Measurements from ENCODE around the gene WNT3. TPM values are rescaled to one million over a fixed set of nuclear protein-coding genes. Genes with fewer than 3 reads are reported as not detected.

Gene WNT3
- total RNA-seq, 2 experiments from 2014 or later = not detected

DNA sequence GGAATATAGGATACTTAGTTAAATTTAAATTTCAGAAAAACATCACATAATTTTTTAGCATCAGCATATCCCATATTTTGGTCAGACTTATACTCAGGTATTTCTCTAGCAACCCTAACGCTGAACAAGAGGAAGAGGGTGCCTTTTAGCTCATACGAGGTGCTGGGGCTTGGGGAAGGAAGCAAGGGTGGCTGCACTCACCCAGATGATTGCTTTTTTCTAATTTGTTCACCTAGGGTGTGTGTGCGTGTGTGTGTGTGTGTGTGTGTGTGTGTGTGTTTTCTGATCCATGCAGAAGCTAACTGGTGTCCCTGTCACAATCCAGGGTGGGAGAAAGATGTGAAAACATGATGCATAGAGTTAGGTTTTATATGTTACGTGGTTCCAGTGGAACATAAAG, 81.2 kb downstream of the WNT3 start:
- TF ChIP-seq, protein P1, sequence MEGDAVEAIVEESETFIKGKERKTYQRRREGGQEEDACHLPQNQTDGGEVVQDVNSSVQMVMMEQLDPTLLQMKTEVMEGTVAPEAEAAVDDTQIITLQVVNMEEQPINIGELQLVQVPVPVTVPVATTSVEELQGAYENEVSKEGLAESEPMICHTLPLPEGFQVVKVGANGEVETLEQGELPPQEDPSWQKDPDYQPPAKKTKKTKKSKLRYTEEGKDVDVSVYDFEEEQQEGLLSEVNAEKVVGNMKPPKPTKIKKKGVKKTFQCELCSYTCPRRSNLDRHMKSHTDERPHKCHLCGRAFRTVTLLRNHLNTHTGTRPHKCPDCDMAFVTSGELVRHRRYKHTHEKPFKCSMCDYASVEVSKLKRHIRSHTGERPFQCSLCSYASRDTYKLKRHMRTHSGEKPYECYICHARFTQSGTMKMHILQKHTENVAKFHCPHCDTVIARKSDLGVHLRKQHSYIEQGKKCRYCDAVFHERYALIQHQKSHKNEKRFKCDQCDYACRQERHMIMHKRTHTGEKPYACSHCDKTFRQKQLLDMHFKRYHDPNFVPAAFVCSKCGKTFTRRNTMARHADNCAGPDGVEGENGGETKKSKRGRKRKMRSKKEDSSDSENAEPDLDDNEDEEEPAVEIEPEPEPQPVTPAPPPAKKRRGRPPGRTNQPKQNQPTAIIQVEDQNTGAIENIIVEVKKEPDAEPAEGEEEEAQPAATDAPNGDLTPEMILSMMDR (IDR thresholded peaks at IDR 0.05) = no peak
- no peak overlapping the region for H3K27ac ChIP-seq (ENCODE audit: low read depth in 1 of 2, low read length in 2 of 2)
- no peaks in the 10 kb centered on the region for H3K27me3 ChIP-seq (ENCODE audit: control insufficient read depth in 1 of 2, insufficient read depth in 2 of 2, low read length in 2 of 2)
- no peaks in the 10 kb centered on the region for H3K4me1 ChIP-seq (ENCODE audit: insufficient read depth, low read length)
- ChIA-PET CTCF (no interaction called here), POLR2A (no interaction called here)
- Mint-ChIP-seq H3K27me3 (no peaks in the 10 kb centered on the region), H3K4me3 (no peak overlapping the region), H3K4me1 (ENCODE audit: low read depth) (no peaks in the 10 kb centered on the region), H3K27ac (no peak overlapping the region), H3K9me3 (no peaks in the 10 kb centered on the region), H3K36me3 (ENCODE audit: low read depth) (peaks cover 46% of the 10 kb centered on the region)
- intact Hi-C loops (cut with DNase I, micrococcal nuclease) = no loop called here
- no peak overlapping the region for H3K4me3 ChIP-seq (ENCODE audit: low read length)
- ATAC-seq (ENCODE audit: poor library complexity) (no peak), DNase-seq (no peak)
- H3K9me3 ChIP-seq (ENCODE audit: control insufficient read depth in 1 of 2, insufficient read depth in 1 of 2, low read length in 2 of 2) = no peaks in the 10 kb centered on the region
- H3K36me3 ChIP-seq (ENCODE audit: insufficient read depth, low read length) = peaks cover 10% of the 10 kb centered on the region

DNA sequence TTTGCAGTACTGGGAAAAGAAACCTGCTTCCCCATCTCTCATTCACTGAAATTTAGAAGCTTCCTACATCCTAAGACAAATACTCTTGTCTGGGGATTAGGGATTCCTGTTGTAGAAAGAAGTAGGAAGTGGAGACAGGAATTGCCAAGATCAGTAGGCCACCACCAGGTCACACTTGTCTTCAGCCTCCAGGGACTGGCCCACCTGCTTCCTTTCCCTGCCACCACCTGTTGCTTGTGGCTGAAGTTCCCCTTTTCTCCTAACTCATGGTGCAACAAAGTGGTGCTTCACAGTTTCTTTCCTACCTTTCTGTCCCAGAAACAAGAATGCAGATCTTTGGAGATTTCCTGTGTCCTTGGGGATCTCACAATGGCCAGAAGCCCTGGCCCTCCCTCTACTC, 82.4 kb downstream of the WNT3 start:
- Histone ChIP-seq H3K36me3 (ENCODE audit: insufficient read depth, low read length) (peaks cover 10% of the 10 kb centered on the region), H3K4me1 (ENCODE audit: insufficient read depth, low read length) (no peaks in the 10 kb centered on the region), H3K27ac (ENCODE audit: low read depth in 1 of 2, low read length in 2 of 2) (no peak overlapping the region), H3K4me3 (ENCODE audit: low read length) (no peak overlapping the region), H3K27me3 (ENCODE audit: control insufficient read depth in 1 of 2, insufficient read depth in 2 of 2, low read length in 2 of 2) (no peaks in the 10 kb centered on the region), H3K9me3 (ENCODE audit: control insufficient read depth in 1 of 2, insufficient read depth in 1 of 2, low read length in 2 of 2) (no peaks in the 10 kb centered on the region)
- Mint-ChIP-seq H3K36me3 (ENCODE audit: low read depth) (peaks cover 42% of the 10 kb centered on the region), H3K9me3 (no peaks in the 10 kb centered on the region), H3K4me1 (ENCODE audit: low read depth) (no peaks in the 10 kb centered on the region), H3K27ac (no peak overlapping the region), H3K27me3 (no peaks in the 10 kb centered on the region), H3K4me3 (no peak overlapping the region)
- intact Hi-C loops (cut with DNase I, micrococcal nuclease) = no loop called here
- TF ChIP-seq, protein P1 (IDR thresholded peaks at IDR 0.05) = no peak
- POLR2A ChIA-PET = no interaction called here
- CTCF ChIA-PET = no interaction called here
- ATAC-seq (ENCODE audit: poor library complexity) = no peak
- DNase-seq = no peak

GRCh38 chr17:46733837-46734475, 84.5 kb downstream of the WNT3 start:
- POLR2A ChIA-PET = no interaction called here
- intact Hi-C loops (cut with DNase I, micrococcal nuclease) = no loop called here
- Histone ChIP-seq H3K27ac (ENCODE audit: low read depth in 1 of 2, low read length in 2 of 2) (no peak overlapping the region), H3K27me3 (ENCODE audit: control insufficient read depth in 1 of 2, insufficient read depth in 2 of 2, low read length in 2 of 2) (no peaks in the 10 kb centered on the region), H3K9me3 (ENCODE audit: control insufficient read depth in 1 of 2, insufficient read depth in 1 of 2, low read length in 2 of 2) (no peaks in the 10 kb centered on the region), H3K36me3 (ENCODE audit: insufficient read depth, low read length) (peaks cover 14% of the 10 kb centered on the region), H3K4me1 (ENCODE audit: insufficient read depth, low read length) (no peaks in the 10 kb centered on the region), H3K4me3 (ENCODE audit: low read length) (no peak overlapping the region)
- H3K4me1 Mint-ChIP-seq (ENCODE audit: low read depth) = no peaks in the 10 kb centered on the region
- H3K4me3 Mint-ChIP-seq = no peak overlapping the region
- CTCF ChIA-PET = no interaction called here
- H3K27ac Mint-ChIP-seq = no peak overlapping the region
- H3K9me3 Mint-ChIP-seq = no peaks in the 10 kb centered on the region
- peaks cover 53% of the 10 kb centered on the region for H3K36me3 Mint-ChIP-seq (ENCODE audit: low read depth)
- TF ChIP-seq, protein P1 (IDR thresholded peaks at IDR 0.05) = no peak
- no peaks in the 10 kb centered on the region for H3K27me3 Mint-ChIP-seq
- no peak for DNase-seq
- ATAC-seq (ENCODE audit: poor library complexity) = no peak
